Stimulated activated CD4-positive, alpha-beta T cell treated with anti-CD3 and anti-CD28 coated beads, Interleukin-2, amount 100 ng/mL, for 24 hours (primary cell): Measurements from ENCODE around the gene NKX2-8.

Experiments used
- DNase-seq, 2 donors: peaks; one replicate each; pipeline ENCODE4 v3.0.0-alpha.2; 2020

Gene NKX2-8

GRCh38 chr14:36582011-36582873 is at the start of gene NKX2-8:
NKX2-8 (minus strand) TSS chr14:36582614; CDS start chr14:36582389, 225 bp downstream.
- DNase-seq: no peak

- DNase-seq: no peak
These were observed 45.6 kb upstream of the NKX2-8 start for GRCh38 chr14:36627981-36628380.

GRCh38 chr14:36626151-36626550 is 43.7 kb upstream of the NKX2-8 start:
- DNase-seq: no peak

GRCh38 chr14:36625436-36625835 is 43.0 kb upstream of the NKX2-8 start:
- no peak for DNase-seq

- DNase-seq: no peak
These were observed 42.6 kb upstream of the NKX2-8 start for GRCh38 chr14:36625014-36625413.

- no peak for DNase-seq
These were observed 37.4 kb upstream of the NKX2-8 start for GRCh38 chr14:36619853-36620252.

- no peak for DNase-seq
These were observed 36.7 kb upstream of the NKX2-8 start for GRCh38 chr14:36619131-36619530.

GRCh38 chr14:36618641-36619040 is 36.2 kb upstream of the NKX2-8 start:
- DNase-seq: no peak

GRCh38 chr14:36617824-36618223 is 35.4 kb upstream of the NKX2-8 start:
- no peak for DNase-seq

- no peak for DNase-seq
These were observed 23.1 kb upstream of the NKX2-8 start for GRCh38 chr14:36605506-36605857.

- DNase-seq: peak; percentile 25 to 43
These were observed 22.5 kb upstream of the NKX2-8 start for GRCh38 chr14:36604757-36605505.

GRCh38 chr14:36600431-36600830 is 18.0 kb upstream of the NKX2-8 start:
- DNase-seq: no peak

GRCh38 chr14:36591482-36591881 is 9.1 kb upstream of the NKX2-8 start:
- no peak for DNase-seq

GRCh38 chr14:36588788-36589187 is 6.4 kb upstream of the NKX2-8 start:
- no peak for DNase-seq

GRCh38 chr14:36588119-36588518 is 5.7 kb upstream of the NKX2-8 start:
- no peak for DNase-seq

GRCh38 chr14:36585100-36585499 is 2.7 kb upstream of the NKX2-8 start:
- no peak for DNase-seq

GRCh38 chr14:36583893-36584811 is 1.7 kb upstream of the NKX2-8 start:
- no peak for DNase-seq

GRCh38 chr14:36583242-36583892 is 953 bp upstream of the NKX2-8 start:
- no peak for DNase-seq

- no peak for DNase-seq
These were observed 444 bp upstream of the NKX2-8 start for GRCh38 chr14:36582874-36583241.

GRCh38 chr14:36580856-36581831 is 1.3 kb downstream of the NKX2-8 start:
- peak in 1 of 2 donors; percentile 28 for DNase-seq

- DNase-seq: no peak
These were observed 2.1 kb downstream of the NKX2-8 start for GRCh38 chr14:36580141-36580855.
